K562 (cell line): ENCODE results near the gene AFDN. TPM values are rescaled to one million over a fixed set of nuclear protein-coding genes. Genes with fewer than 3 reads are reported as not detected.
A peak's percentile ranks its signal among the peaks of the same experiment; 100 is the strongest.

Experiments used
- ATAC-seq: fragments of 200-7000 bp; cut with Tn5 transposase; 3 replicates; pipeline ENCODE4 v1.9.1; 2020; ENCODE audit warnings: moderate library complexity
- BruUV-seq: library from RNA; stranded (reverse); fragments of 400-500 nt; replicated peaks from 2 replicates; lab custom pipeline; 2021; lab: Mats Ljungman, UMichigan
- CTCF ChIA-PET: fragments of 300-600 bp; formaldehyde crosslinking; extraction: SDS; loops from one replicate; lab custom pipeline; 2021; ENCODE audit warnings: low intra/inter-chr PET ratio; lab: Yijun Ruan, JAX
- POLR2A ChIA-PET: fragments of 300-600, 350-650 bp; sonication (Branson Sonifier 250); formaldehyde crosslinking; extraction: SDS; loops from one replicate; lab custom pipeline; 2021; ENCODE audit warnings: antibody characterized with exemption, inconsistent platforms; lab: Yijun Ruan, JAX
- DNase-seq, 4 experiments: peaks; one replicate each; pipeline versions ENCODE4 v3.0.0 to v3.0.0-alpha.2; 2011 to 2018; ENCODE audit warnings: low spot score in 3 of 4, mixed read lengths in 3 of 4; ENCODE audit errors: extremely low read depth in 1 of 4
- FAIRE-seq: peaks from 2 replicates; lab custom pipeline; 2011; peaks lifted over from hg19 to GRCh38; lab: Jason Lieb, UNC
- H2AFZ ChIP-seq: 2 replicates; pipeline ENCODE4 v1.6.0; 2011; ENCODE audit warnings: low read depth, low read length, control low read depth, inconsistent platforms
- H3K27ac ChIP-seq: fragments of 200-600 bp; 3 replicates; pipeline ENCODE4 v1.8.0; 2011; ENCODE audit warnings: low read depth, mild to moderate bottlenecking, control low read depth, inconsistent platforms, low read length, moderate library complexity, mixed read lengths; ENCODE audit errors: extremely low read depth
- H3K27me3 ChIP-seq, 2 experiments: fragments of 300-600 bp in 1 of 2; 2 replicates in 1 of 2; 3 replicates in 1 of 2; pipeline versions ENCODE4 v1.6.0 to v1.8.0; 2011; ENCODE audit warnings: inconsistent platforms in 2 of 2, low read length in 2 of 2, mild to moderate bottlenecking in 1 of 2, mixed read lengths in 1 of 2, moderate library complexity in 1 of 2; ENCODE audit not compliant: control insufficient read depth in 2 of 2, insufficient read depth in 2 of 2
- H3K36me3 ChIP-seq: fragments of 300-600 bp; 3 replicates; pipeline ENCODE4 v1.8.0; 2011; ENCODE audit warnings: mild to moderate bottlenecking, low read length, inconsistent platforms; ENCODE audit not compliant: control insufficient read depth, insufficient read depth
- H3K4me1 ChIP-seq, 2 experiments: fragments of 200-600 bp in 1 of 2; replicated peaks in 1 of 2; 2 replicates in 1 of 2; 3 replicates in 1 of 2; pipeline versions ENCODE4 v1.5.1 to v1.8.0; 2011; ENCODE audit warnings: inconsistent platforms in 2 of 2, low read length in 2 of 2, mild to moderate bottlenecking in 1 of 2, mixed read lengths in 1 of 2, moderate library complexity in 1 of 2; ENCODE audit not compliant: control insufficient read depth in 2 of 2, insufficient read depth in 2 of 2
- H3K4me2 ChIP-seq: 2 replicates; pipeline ENCODE4 v1.6.1; 2011; ENCODE audit warnings: low read length, control low read depth, inconsistent platforms, mixed read lengths; ENCODE audit not compliant: insufficient read depth
- H3K4me3 ChIP-seq: fragments of 200-600 bp; sonication (generic), shearing (Covaris generic); 2 replicates; pipeline ENCODE4 v1.5.1; 2016; ENCODE audit warnings: control low read depth, inconsistent platforms
- H3K79me2 ChIP-seq: fragments of 200-600 bp; 3 replicates; pipeline ENCODE4 v1.8.0; 2011; ENCODE audit warnings: low read length, inconsistent platforms; ENCODE audit not compliant: control insufficient read depth, insufficient read depth
- H3K9ac ChIP-seq, 2 experiments: 2 replicates each; pipeline versions ENCODE4 v1.6.0 to v1.6.1; 2011; ENCODE audit warnings: low read depth in 2 of 2, low read length in 2 of 2, control low read depth in 1 of 2, inconsistent platforms in 1 of 2, mild to moderate bottlenecking in 1 of 2, mixed read lengths in 1 of 2; ENCODE audit not compliant: insufficient read depth in 1 of 2
- H3K9me1 ChIP-seq: one replicate; pipeline ENCODE4 v1.6.0; 2011; ENCODE audit warnings: inconsistent platforms, mild to moderate bottlenecking, low read length, moderate library complexity; ENCODE audit not compliant: control insufficient read depth, insufficient read depth
- H3K9me3 ChIP-seq: replicated peaks from 2 replicates; pipeline ENCODE4 v1.5.1; 2011; ENCODE audit warnings: low read depth, low read length, inconsistent platforms; ENCODE audit not compliant: control insufficient read depth, insufficient read depth
- H4K20me1 ChIP-seq: replicated peaks from 2 replicates; pipeline ENCODE4 v1.6.1; 2011; ENCODE audit warnings: low read length, inconsistent platforms, mixed read lengths; ENCODE audit not compliant: control insufficient read depth, insufficient read depth
- ARHGAP35 ChIP-seq: fragments of 450-650 bp; IDR thresholded peaks from 2 replicates; pipeline ENCODE4 v1.6.1; 2018; ENCODE audit not compliant: partially characterized antibody
- BCLAF1 ChIP-seq, 2 experiments: fragments of 450-650 bp in 1 of 2; IDR thresholded peaks; 2 replicates each; pipeline ENCODE4 v1.6.1; 2011 to 2017; ENCODE audit warnings: low read depth in 2 of 2, antibody characterized with exemption in 1 of 2, borderline replicate concordance in 1 of 2, low read length in 1 of 2, mild to moderate bottlenecking in 1 of 2, mixed read lengths in 1 of 2; ENCODE audit not compliant: control insufficient read depth in 1 of 2
- CREBBP ChIP-seq: IDR thresholded peaks from one replicate; pipeline ENCODE4 v1.6.1; 2012; ENCODE audit warnings: low read depth, mild to moderate bottlenecking, control low read depth, inconsistent platforms, low read length
- DACH1 ChIP-seq: fragments of 450-650 bp; IDR thresholded peaks from 2 replicates; pipeline ENCODE4 v1.6.1; 2018; ENCODE audit not compliant: partially characterized antibody
- PCBP1 ChIP-seq: fragments of 200-400 bp; formaldehyde crosslinking; IDR thresholded peaks from 2 replicates; pipeline ENCODE4 v1.6.1; 2018; ENCODE audit warnings: mild to moderate bottlenecking, low read depth, low read length; ENCODE audit not compliant: poor library complexity, severe bottlenecking
- ZBTB2 ChIP-seq: fragments of 450-650 bp; IDR thresholded peaks from 2 replicates; pipeline ENCODE4 v1.6.1; 2016; ENCODE audit warnings: antibody characterized with exemption
- WGBS: fragments of 100-300 bp; shearing (Covaris generic); methylation state at CpG from one replicate; pipeline ENCODE4 v1.1.6; 2016; ENCODE audit warnings: low coverage, mixed read lengths; ENCODE audit not compliant: insufficient coverage; ENCODE audit errors: missing lambda C conversion rate; 5-methylcytosine and 5-hydroxymethylcytosine counted together
- in situ Hi-C: fragments of 300-500 bp; cut with MboI; formaldehyde crosslinking; loops from 4 replicates; pipeline ENCODE4 v1.15.0; 2018; ENCODE audit warnings: inconsistent platforms, mixed read lengths
- intact Hi-C: fragments of 100-400 bp; cut with micrococcal nuclease; formaldehyde crosslinking; loops from 2 replicates; pipeline ENCODE4 v1.14.2; 2022
- polyA plus RNA-seq, 8 experiments: library from polyadenylated mRNA; depleted of rRNA in 4 of 8; stranded (reverse) in 5 of 8; unstranded in 3 of 8; fragments of >200 nt; fragmentation: Nextera tagmentation in 2 of 8; fragmentation: Illumina TruSeq in 1 of 8; extraction: Ambion mirVana in 2 of 8; extraction: Trizol in 1 of 8; gene quantifications; 2 replicates each; pipeline versions ENCODE4 v1.2.1 to v1.2.3, GENCODE V29; 2011 to 2014; ENCODE audit warnings: inconsistent platforms in 1 of 8, missing spikeins in 1 of 8
- total RNA-seq, 7 experiments: library from RNA; depleted of rRNA in 6 of 7; stranded (reverse); fragments of >200 nt in 6 of 7; fragmentation: Illumina TruSeq in 2 of 7; extraction: Trizol in 2 of 7; gene quantifications; 2 replicates each; pipeline versions ENCODE4 v1.2.1 to v1.2.3, GENCODE V29; 2011 to 2021; ENCODE audit warnings: low replicate concordance in 1 of 7
- TF ChIP-seq, protein P1 (sequence below): fragments of 450-650 bp; IDR thresholded peaks from 2 replicates; pipeline ENCODE4 v1.6.1; 2014; ENCODE audit warnings: low read depth, mild to moderate bottlenecking, moderate library complexity, borderline replicate concordance

The AFDN gene
- total and polyA plus RNA-seq, 9 of the 15 experiments (the other 6 are each of a cell fraction or from before 2014, with no cell fraction given): 7.2 to 129 (median 105) TPM

- TF ChIP-seq ARHGAP35 (no peak), BCLAF1 (IDR thresholded peaks at IDR 0.05; ENCODE audit: borderline replicate concordance in 1 of 2, control insufficient read depth in 1 of 2, low read depth in 2 of 2, low read length in 1 of 2) (no peak)
- TF ChIP-seq, all 486 proteins: peak for 0
Measured at GRCh38 chr6:167793421-167793820, 33.3 kb upstream of the AFDN start (continued).

DNA sequence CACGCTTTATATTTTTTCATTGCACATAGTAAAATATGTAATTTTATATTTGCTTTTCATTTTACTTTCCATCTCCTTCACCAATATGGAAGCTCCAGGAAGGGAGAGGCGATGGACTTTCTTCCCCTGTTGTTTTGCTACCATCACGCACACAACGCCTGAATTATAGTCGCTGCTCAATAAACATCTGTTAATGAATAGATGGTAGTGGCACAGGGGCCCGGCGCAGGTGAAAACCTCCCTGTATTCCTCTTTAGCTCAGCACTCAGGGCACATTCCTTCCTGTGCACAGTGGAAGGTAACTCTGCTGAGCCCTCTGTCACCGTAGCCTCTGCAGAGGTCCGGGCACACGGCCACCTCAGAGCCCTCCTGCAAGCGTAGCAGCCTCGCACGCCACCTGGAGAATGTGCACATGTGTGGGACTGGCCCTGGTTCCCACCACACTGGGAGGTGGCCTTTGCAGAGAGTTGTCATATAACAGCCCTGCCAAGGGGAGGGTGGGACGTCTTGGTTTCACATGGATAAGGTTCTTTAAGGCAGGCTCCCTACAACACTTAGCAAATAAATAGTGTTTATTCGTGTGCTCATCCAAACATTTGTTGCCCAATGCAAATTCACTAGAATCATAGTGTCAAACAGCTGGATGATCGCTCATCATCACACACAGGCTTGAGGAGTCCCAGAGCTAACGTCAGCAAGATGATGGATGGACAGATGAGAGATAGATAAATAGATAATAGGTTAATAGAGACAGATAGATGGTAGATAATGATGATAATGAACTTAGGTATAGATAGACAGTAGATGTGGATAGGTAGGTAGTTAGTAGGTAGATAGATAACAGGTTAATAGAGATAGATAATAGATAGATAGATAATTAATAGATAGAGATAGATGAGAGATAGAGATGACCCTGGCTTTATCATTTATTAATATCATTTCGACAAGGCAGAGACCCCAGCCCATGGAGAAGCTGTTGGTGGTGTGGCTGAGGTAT is 32.3 kb upstream of the AFDN start:
- ATAC-seq (no peak), DNase-seq (no peak), FAIRE-seq (no peak)
- Histone ChIP-seq H3K4me2 (no peak overlapping the region), H3K9me3 (no peaks in the 10 kb centered on the region), H3K9ac (no peak overlapping the region), H4K20me1 (no peaks in the 10 kb centered on the region; the same call in 1 of the 2 replicates), H3K79me2 (no peaks in the 10 kb centered on the region), H3K27ac (no peak overlapping the region), H3K4me3 (no peak overlapping the region), H2AFZ (no peak overlapping the region), H3K27me3 (peaks cover 60 to 70% of the 10 kb centered on the region in 2 experiments), H3K9me1 (no peaks in the 10 kb centered on the region), H3K36me3 (no peaks in the 10 kb centered on the region), H3K4me1 (peaks cover 0 to 25% of the 10 kb centered on the region in 2 experiments; a peak in 3 of 5 replicates)
- BruUV-seq: no TSS peak
- in situ Hi-C loops: no loop called here
- peak; percentile 75 for TF ChIP-seq ZBTB2
- peak; percentile 97 for TF ChIP-seq DACH1
- TF ChIP-seq, protein P1, sequence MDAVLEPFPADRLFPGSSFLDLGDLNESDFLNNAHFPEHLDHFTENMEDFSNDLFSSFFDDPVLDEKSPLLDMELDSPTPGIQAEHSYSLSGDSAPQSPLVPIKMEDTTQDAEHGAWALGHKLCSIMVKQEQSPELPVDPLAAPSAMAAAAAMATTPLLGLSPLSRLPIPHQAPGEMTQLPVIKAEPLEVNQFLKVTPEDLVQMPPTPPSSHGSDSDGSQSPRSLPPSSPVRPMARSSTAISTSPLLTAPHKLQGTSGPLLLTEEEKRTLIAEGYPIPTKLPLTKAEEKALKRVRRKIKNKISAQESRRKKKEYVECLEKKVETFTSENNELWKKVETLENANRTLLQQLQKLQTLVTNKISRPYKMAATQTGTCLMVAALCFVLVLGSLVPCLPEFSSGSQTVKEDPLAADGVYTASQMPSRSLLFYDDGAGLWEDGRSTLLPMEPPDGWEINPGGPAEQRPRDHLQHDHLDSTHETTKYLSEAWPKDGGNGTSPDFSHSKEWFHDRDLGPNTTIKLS: no peak
- TF ChIP-seq PCBP1: no peak
- TF ChIP-seq CREBBP: peak; percentile 80
- intact Hi-C loops: no loop called here
- POLR2A ChIA-PET: interaction anchor here (0.5 to 1.0 kb wide), 2 partner anchors 14 to 55 kb away, joined by 3 read pairs; no protein-coding TSS in a partner anchor
- CTCF ChIA-PET: no interaction called here
- 34% methylated on average over 18 of the region's 18 CpGs for WGBS
